COR-L47 (cell line): Measurements from ENCODE around the gene YLPM1.

Experiments
- DNase-seq: peaks from one replicate; lab custom pipeline; 2025; lab: John Stamatoyannopoulos, UW

The YLPM1 gene

GRCh38 chr14:74843653-74844052 is 80.5 kb downstream of the YLPM1 start:
- DNase-seq: no peak

- DNase-seq: no peak
Measured at GRCh38 chr14:74846168-74846567, 83.1 kb downstream of the YLPM1 start.

DNA sequence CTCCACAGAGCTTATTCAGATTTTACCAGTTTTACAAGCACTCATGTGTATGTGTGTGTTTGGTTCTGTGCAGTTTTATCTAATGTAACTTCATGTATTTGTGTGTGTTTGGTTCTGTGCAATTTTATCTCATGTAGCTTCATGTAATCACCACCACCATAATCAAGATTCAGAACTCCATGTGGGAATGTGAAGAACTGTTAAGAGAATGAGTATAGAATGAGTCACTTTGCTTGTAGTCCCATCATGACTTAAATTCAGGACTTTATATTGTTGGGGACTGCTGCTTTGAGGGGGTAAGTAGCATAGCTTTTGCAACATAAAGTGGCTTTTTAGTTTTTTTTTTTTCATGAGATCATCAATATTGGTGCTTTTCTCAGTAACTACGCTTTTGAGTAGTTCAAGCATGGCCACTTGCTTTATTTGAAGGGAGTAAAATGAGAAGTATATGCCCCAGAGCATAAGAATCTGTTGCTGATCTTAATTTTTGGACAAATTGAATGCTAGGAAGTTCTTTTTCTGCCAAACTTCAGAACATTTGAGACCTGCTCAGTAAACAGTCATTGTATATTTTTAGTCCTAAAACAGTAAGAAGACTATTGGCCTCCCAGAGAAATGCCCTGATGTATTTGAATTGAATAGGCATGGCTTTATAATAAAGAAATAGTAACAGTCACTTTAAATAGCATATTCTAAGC is 84.0 kb downstream of the YLPM1 start:
- no peak for DNase-seq

DNA sequence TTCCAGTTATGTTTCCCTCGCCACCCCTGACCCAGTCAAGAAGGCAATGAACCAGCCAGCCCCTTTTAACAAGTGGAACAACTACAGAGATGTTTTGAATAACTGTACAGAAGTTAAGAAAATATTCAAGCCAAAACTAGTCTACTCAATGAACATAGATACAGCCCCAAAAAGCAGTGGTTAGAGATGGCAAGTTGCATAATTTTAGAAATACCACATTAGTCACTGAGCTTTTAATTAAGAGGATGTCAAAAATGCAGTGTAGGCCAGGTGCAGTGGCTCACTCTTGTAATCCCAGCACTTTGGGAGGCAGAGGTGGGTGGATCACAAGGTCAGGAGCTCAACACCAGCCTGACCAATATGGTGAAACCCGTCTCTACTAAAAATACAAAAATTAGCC is 85.7 kb downstream of the YLPM1 start:
- DNase-seq: no peak

GRCh38 chr14:74852922-74853530 is 89.9 kb downstream of the YLPM1 start:
- no peak for DNase-seq

- DNase-seq: no peak
Measured at GRCh38 chr14:74853581-74853980, 90.5 kb downstream of the YLPM1 start.

GRCh38 chr14:74855021-74855420 is 91.9 kb downstream of the YLPM1 start:
- DNase-seq: no peak

DNA sequence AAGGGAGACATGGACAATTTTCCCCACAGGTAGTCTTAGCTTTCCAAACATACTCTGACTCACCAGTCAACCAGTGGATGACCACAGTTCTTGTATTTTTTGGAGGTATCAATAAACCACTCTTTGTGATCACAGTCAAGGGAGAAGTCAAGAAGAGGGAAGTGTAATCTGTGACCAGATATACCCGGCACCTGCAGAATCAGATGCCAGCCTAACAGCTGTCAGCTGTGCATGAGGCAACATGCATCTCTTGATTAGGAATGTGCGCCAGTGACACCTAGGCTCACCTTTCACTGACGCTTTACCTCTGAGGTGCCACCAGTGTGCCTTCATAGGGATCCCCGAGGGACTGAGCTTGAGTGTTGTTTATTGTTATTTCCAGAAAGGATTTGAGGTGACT is 92.8 kb downstream of the YLPM1 start:
- DNase-seq: no peak

- DNase-seq: no peak
Measured at GRCh38 chr14:74856366-74856765, 93.2 kb downstream of the YLPM1 start.

- no peak for DNase-seq
Measured at GRCh38 chr14:74858022-74858421, 94.9 kb downstream of the YLPM1 start.

- no peak for DNase-seq
Measured at GRCh38 chr14:74859757-74860552, 96.8 kb downstream of the YLPM1 start.

GRCh38 chr14:74860899-74861733 is 98.0 kb downstream of the YLPM1 start:
- peak; percentile 79 for DNase-seq

DNA sequence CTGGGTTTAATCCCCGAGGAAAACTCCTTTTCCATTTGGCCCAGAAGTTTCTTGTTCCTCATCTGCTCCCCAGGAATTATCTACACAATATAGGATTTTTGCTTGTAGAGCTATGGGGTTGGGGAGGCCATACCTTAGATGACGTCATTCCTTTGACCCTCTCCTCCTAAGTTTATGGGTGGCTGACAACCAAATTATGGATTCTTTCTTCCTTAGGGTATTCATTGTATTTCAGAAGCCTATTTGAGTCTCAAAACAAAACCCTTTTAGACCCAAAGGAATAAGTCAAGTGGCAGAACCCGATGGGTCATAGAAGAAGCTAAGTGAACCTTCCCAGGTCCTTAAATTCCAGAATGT is 98.6 kb downstream of the YLPM1 start:
- DNase-seq: no peak

GRCh38 chr14:74863274-74863673 is 100.2 kb downstream of the YLPM1 start:
- no peak for DNase-seq

GRCh38 chr14:74864198-74864597 is 101.1 kb downstream of the YLPM1 start:
- no peak for DNase-seq

DNA sequence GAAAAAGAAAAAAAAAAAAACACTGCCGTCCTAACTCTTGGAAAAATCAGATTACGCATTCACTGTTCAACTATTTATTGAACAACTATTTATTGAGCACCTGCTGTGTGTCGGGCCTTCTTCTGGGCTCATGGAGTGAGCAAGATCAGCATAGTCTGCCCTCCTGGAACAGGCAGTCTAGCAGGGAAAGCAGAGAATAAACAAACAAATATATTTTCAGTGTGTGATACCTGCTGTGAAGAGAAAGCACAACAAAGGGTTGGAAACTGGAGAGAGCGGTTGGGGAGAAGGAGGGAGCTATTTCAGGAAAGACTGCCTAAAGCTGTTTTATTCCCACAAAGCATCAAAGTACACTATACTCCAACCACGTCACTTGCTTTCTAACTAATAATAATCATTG is 102.0 kb downstream of the YLPM1 start:
- no peak for DNase-seq

DNA sequence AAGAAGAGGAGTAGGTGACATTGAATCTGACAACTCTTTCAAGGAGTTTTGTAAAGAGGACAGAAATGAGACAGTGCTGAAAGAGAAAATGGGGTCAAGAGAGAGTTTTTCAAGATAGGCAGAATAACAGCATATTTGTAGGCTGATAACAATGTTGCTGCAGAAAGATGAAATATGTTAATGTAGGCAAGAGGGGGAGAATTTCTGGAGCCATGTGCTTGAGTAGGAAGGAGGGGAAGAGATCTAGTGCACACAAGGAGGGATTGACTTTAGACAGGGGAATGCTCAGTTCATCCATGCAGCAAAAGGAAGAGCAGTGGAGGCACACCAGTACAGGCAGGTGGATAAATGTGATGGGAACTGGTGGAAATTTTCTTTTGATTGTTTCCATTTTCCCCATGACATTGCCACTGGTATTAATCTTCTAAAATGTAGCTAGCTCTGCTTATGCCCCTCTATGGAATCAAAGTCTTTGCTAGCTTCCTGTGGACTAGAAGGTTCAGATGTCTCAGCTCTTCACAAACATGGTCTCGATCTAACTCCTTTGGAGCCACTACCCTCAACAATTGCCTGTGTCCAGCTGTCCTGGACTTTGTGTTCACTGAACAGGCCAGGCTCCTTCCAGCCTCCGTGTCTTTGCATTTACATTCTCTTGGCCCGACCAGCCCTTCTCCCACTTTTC is 103.7 kb downstream of the YLPM1 start:
- DNase-seq: no peak

GRCh38 chr14:74867673-74868072 is 104.6 kb downstream of the YLPM1 start:
- DNase-seq: no peak

- no peak for DNase-seq
Measured at GRCh38 chr14:74868739-74869138, 105.6 kb downstream of the YLPM1 start.

GRCh38 chr14:74871819-74872218 is 108.7 kb downstream of the YLPM1 start:
- DNase-seq: no peak

GRCh38 chr14:74875204-74875603 is 112.1 kb downstream of the YLPM1 start:
- no peak for DNase-seq
